Hematopoietic multipotent progenitor cell treated with erythropoietin and hydrocortisone succinate and interleukin-3 and kit ligand, for 4 days (in vitro differentiated cells): ENCODE results near the gene KCNH8.

Source experiments
- DNase-seq: peaks from one replicate; pipeline ENCODE4 v3.0.0-alpha.2; 2015

Gene KCNH8

DNA sequence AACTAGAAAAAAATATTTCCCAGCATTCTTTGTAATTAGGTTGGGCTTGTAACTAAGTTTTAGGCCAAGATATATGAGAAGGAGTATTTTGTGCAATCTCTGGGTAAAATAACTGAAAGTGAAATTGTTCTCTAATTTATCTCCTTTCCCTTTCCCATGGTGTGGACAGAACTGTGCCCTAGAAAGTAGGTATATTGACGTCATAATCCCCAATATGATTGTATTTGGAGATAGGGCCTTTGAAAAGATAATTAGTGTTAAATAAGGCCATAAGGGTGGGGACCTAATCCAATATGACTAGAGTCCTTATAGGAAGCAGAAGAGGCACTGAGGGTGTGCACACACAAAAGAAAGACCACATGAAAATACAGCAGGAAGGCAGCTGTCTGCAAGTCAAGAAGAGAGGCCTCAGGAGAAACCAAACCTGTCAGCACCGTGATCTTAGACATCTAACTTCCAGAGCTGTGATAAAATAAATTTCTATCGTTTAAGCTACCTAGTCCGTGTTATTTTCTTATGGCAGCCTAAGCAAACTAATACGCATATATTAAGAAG, 106.6 kb downstream of the KCNH8 start:
- no peak for DNase-seq

DNA sequence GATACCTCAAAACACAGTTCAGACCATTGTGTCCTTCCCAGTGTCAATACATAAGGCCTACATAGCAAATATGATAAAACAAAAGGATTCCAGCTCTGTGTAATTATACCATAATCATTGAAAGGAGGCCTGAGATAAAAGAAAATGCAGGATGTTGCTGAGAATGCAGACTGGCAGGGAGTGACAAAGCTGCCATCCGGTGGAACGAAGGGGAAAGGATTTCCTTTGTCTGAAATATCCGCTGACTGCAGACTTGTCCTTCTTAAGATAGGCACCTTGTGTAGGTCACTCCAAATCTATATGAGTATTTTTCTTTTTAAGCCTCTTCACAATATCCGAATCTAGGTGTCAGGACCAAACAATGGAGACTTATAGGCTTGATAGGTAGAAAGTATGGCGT, 108.0 kb downstream of the KCNH8 start:
- DNase-seq: no peak

GRCh38 chr3:19263606-19264005, 115.3 kb downstream of the KCNH8 start:
- DNase-seq: peak; percentile 62

DNA sequence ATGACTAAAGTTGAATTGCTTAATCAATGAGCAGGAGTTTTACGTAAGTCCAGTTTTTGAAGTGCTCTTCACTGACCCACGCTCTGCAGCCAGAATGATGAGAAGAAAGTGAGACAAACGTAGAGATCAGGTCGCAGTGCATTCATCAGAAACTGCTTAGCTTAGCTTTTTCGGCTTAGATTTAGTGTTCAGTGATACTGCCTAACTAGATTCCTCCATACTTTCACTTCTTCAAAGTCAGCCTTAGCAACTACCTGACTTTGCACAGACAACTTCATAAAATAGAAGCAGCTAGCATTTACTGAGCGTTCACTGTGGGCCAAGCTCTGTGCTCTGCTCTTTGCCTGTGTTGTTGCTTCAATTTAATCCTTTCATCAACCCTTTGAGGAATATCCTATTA, 116.1 kb downstream of the KCNH8 start:
- DNase-seq: no peak

DNA sequence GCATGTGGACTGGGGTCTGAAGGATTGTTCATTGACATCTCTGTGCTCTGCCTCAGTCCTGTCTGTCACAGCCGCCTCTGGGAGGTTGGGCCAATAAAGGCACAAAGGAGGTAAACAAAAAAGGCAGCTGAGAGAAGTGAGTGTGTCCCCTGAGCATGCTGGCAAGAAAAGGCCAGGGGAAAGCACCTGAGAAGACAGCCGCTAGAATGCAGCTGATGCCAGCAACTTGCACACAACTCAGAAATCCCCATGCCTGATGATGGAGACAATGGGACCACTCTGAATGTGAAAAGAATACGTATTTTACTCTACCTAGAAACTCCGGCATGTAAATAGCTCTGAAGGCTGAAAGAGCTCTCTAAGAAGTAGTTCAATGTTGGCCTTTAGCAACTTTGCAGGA, 118.7 kb downstream of the KCNH8 start:
- no peak for DNase-seq

- DNase-seq: no peak
These were observed 122.2 kb downstream of the KCNH8 start for GRCh38 chr3:19270481-19270880.

DNA sequence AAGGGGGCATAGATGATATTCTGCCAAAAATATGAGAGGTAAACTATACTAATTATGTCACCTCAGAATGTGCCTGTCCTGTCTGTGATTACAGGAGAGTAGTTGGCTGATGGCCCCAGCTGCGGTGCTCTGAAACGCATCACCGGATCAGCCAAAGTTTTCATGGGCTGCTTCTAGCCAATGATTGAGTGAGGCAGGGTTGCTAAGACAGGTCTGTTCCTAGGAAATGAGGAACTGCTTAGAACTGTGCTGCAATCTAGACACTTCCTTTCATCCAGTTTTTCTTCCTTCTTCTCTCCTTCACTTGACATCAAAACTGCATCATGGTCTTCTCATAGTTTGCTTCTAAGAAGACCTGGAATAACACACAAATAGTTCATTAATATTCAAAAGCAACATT, 124.0 kb downstream of the KCNH8 start:
- peak; percentile 17 for DNase-seq

GRCh38 chr3:19273091-19273490, 124.8 kb downstream of the KCNH8 start:
- no peak for DNase-seq

DNA sequence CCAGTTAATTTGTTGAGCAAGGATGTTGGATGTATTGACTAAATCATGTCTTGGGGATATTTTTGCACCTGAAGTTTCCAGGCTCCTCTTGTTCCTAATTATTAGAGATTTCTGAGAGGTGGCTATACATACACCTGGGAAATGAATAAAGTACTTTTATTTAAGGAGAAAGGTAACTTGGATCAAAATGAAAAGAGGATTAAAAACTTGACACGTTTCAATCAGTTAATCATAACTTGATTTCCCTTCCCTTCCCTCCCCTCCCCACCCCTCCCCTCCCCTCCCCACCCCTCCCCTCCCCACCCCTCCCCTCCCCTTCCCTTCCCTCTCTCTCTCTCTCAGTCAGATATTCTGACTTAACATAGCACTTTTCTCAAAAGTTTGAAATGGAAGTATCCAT, 126.3 kb downstream of the KCNH8 start:
- no peak for DNase-seq

DNA sequence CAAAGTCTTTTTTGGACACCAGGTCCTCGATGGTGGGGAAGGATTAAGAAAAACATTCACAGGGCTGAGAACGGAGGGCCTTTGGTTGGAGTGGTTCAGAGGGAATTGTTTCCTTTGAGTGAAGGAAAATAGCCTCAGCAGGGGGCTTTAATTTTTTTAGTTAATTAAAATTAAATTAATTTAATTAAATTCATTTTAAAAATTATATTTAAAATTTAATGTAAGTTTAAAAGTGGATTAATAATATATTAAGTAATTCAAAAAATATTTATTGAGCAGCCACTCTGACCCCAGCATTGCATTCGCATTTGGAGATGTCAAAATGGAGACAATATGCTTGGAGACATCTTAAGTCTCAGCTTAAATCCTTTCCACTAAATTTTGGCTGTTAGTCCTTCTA, 136.7 kb downstream of the KCNH8 start:
- DNase-seq: no peak

GRCh38 chr3:19293295-19293694, 145.0 kb downstream of the KCNH8 start:
- no peak for DNase-seq

- DNase-seq: no peak
These were observed 146.9 kb downstream of the KCNH8 start for GRCh38 chr3:19295208-19295607.

GRCh38 chr3:19331931-19332330, 183.6 kb downstream of the KCNH8 start:
- DNase-seq: no peak

GRCh38 chr3:19334120-19334519, 185.8 kb downstream of the KCNH8 start:
- no peak for DNase-seq

GRCh38 chr3:19338769-19339168, 190.5 kb downstream of the KCNH8 start:
- no peak for DNase-seq

DNA sequence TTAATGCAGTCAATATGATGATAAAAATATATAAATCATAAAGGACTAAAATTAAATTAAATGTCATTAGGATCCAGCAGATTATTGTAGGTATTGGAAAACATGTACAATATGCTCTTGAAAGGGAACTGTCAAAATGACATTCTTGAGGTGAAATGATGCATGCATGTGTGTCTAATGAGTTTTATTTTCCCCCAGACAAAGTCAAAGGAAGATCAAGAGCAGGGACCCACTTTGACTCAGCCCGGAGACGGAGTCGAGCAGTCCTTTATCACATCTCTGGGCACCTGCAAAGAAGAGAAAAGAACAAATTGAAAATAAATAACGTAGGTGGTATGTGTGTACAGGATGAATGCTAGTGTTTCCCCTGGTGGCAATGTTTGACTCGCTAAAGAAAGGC, 194.1 kb downstream of the KCNH8 start:
- no peak for DNase-seq

GRCh38 chr3:19346759-19347158, 198.4 kb downstream of the KCNH8 start:
- DNase-seq: peak; percentile 7

- DNase-seq: peak; percentile 66
These were observed 199.4 kb downstream of the KCNH8 start for GRCh38 chr3:19347671-19348070.

DNA sequence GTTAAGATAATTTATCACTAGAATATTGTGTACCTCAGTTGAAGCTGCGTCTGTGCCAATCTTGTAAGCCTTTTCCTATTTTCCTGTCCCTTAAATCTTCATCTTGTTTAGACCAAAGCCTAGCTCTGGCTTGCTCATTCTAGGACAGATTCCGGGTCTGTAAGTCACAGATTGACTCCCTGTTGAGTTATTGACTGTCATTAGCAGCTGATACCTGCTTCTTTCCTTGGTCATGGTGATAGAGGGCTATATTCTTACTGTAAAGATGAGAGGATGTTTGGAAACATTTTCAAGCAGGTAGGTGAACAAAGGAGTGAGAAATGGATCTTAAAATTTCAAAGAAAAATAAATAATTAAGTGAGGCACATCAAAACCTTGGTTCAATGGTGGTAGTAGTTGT, 200.2 kb downstream of the KCNH8 start:
- DNase-seq: no peak

DNA sequence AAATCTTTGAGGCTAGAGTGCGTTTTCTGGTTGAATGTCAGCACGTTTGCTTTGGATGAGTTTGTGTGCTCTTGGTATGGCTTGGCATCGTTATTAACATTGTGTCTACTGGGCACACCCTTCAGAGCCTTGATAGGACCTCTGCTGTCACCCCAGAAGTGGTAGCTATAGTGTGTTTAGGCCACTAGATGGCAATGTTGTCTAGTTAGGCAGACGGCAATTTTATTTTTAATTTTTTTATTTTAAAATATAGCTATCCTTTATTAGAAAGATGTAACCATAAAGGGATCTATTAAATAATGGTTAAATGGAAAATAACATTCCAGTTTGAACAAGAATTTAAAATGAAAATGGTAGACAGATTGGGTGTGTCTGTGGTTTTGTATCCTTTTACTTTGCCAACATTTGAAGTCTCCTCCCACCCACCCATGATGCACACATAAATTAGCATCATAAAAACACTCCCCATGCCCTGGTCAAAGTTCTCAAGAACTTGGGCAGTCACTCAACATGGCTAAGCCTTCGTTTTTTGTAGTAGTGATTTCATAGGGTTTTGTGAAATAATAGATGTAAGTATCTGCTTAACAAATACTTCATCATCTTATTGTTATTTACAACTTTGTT, 200.7 kb downstream of the KCNH8 start:
- peak; percentile 75 for DNase-seq

GRCh38 chr3:19357947-19358346, 209.6 kb downstream of the KCNH8 start:
- no peak for DNase-seq

- no peak for DNase-seq
These were observed 214.8 kb downstream of the KCNH8 start for GRCh38 chr3:19363071-19363470.

GRCh38 chr3:19364148-19364547, 215.8 kb downstream of the KCNH8 start:
- no peak for DNase-seq

- no peak for DNase-seq
These were observed 217.2 kb downstream of the KCNH8 start for GRCh38 chr3:19365471-19365870.

DNA sequence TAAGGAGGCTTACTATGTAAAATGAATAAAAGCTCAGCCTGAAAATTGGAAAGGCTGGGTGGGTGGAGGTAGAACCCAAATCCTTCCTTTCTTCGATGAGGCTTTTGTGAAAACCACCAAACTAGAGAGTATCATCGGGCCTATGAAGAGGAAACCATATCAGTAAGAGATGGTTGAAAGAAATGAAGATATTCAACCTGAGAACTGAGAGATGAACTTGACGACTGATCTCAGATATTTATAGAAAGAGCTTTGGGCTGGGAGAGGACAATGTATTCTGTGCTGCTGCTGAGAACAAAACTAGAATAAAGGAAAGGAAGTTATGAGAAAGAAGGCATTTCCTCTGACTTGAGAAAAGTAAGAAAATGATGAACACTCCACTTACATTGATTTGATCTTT, 236.6 kb downstream of the KCNH8 start:
- no peak for DNase-seq
